GM21717 (cell line): ENCODE results near the gene SCAPER.
"Not testable (repeated sequence)": the region's sequence is repeated elsewhere in the genome, so short reads cannot be mapped to it uniquely, and the experiment has no call there.

Experiments
- ATAC-seq: cut with Tn5 transposase; IDR thresholded peaks from one replicate; pipeline ENCODE4 v1.9.1; 2021; ENCODE audit warnings: mild to moderate bottlenecking, moderate library complexity; ENCODE audit not compliant: unreplicated experiment

The SCAPER gene

DNA sequence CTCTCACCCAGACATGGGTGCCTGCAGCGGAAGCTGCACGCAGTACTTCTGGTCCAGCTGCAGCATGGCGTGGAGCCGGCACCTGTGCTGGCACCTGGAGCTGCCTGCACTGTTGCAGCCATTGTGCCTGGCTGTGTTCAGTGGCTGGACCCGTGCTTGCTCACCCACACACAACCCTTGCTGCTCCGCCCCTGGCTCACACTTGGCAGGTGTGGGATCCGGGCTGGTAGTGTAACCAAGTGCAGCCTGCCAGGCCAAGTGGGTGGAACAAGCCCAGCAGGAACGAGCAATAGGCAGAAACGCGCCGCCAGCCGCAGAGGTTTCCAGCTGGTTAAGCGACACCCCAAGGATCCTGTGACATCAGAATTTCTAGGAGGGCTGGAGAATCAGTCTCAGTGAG, 11.2 kb upstream of the SCAPER start:
- no peak for ATAC-seq

DNA sequence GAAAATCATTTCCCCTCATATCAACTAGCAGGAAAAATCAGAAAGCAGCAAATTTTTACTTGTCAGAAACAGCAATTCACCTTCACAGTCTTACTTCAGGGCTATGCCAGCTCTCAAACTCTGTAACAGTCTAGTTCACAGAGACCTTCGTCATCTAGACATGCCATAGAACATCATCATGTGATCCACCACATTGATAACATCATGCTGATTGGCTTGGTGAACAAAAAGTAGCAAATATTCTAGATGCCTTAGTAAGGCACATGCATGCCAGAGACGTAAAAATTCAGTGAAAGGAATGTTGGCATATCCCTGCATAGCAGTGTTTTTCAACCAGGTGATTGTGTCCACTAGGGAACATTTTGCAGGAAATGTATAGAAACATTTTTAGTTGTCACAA, 8.6 kb upstream of the SCAPER start:
- no peak for ATAC-seq

DNA sequence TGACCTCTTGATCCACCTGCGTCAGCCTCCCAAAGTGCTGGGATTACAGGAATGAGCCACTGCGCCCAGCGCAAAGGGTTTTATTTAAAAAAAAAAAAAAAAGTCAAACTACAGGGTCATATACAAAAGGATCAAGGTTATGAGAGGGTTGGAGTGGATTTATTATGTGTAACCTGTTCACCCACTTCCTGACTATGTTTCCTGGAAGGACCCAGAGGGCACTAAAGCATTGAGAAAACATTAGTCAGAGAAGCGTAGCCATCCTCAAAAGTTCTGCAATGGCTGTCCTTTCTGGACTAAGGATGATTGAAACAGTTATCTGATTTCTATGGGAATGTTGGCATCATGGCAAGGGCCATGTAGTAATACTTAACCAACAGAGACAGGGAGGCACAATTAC, 7.3 kb upstream of the SCAPER start:
- no peak for ATAC-seq

DNA sequence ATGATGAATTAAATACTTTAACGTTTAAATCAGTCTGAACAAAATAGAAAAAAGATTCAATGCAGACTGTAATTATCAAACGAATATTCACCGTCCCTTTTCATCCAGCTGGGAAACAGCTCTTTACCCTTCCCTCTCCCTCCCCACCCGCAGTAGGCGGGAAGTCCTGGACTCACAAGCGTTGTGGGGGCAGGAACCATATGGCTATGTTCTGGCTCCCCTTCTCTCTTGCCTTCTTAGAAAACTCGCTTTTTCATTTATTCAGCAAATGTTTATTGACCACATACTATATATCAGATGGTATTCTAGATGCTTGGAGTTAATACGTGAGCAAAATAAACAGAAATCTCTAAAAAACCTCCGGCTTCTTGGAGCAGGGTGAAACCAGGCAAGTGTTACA, 715 bp upstream of the SCAPER start:
- ATAC-seq, result no peak

DNA sequence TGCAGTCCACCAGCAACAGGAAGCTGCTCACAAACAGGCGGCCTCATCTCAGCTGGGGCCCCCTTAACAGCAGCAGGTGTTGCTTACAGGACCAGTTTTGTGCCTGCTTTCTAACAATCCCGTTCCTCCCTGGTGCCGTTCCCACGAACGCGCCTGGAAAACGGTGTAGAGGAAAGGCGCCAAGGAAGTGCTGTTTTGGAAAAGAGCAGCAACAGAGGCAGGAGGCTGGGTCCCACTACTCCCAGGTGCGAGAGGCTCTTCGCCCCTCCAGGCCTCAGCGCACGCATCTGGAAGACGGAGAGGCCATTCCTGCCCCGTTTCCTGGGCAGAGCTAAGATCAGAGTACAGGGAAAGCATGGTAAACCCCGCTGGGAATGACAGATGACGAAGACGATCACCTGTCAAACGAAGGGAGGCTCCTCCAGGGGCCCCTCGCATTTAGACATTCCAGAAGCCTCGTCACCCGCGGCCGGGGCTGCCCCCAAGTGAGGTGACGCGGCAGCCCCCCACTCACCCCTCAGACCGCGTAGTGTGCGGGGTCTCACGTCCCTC, 603 bp downstream of the SCAPER start:
- peak; percentile 19 for ATAC-seq

DNA sequence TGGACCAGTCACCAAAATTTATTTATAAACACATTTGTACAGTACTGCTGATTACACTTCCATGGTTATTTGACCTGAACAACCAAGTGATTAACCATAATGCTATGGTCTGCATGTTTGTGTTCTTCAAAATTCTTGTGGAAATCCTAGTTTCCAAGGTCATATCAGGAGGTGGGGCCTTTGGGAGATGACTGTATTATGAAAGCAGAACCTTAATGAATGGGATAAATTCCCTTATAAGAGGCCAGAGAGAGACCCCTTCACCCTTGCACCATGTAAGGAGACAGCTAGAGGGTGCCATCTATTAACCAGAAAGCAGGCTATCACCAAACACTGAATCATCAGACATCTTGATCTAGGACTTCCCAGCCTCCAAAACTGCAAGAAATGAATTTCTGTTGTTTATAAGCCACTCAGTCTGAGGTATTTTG, 1.9 kb downstream of the SCAPER start:
- ATAC-seq, result no peak

DNA sequence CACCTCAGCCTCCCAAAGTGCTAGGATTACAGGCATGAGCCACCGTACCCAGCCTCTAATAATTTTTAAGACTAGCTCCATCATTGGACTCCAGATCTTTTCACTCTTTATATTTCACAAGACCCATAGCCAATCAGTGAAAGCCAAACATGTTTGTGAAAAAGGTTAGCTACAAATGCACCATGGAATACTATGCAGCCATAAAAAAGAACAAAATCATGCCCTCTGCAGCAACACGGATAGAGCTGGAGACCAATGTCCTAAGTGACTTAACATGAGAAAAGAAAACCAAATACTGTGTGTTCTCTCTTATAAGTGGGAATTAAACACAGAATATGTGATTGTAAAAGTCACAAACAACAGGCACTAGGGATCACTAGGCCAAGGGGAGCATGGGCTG, 3.2 kb downstream of the SCAPER start:
- no peak for ATAC-seq

DNA sequence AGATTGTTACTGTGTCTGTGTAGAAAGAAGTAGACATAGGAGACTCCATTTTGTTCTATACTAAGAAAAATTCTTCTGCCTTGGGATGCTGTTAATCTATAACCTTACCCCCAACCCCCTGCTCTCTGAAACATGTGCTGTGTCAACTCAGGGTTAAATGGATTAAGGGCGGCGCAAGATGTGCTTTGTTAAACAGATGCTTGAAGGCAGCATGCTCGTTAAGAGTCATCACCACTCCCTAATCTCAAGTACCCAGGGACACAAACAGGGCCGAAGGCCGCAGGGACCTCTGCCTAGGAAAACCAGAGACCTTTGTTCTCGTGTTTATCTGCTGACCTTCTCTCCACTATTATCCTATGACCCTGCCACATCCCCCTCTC, 5.2 kb downstream of the SCAPER start:
- not testable (repeated sequence) for ATAC-seq

DNA sequence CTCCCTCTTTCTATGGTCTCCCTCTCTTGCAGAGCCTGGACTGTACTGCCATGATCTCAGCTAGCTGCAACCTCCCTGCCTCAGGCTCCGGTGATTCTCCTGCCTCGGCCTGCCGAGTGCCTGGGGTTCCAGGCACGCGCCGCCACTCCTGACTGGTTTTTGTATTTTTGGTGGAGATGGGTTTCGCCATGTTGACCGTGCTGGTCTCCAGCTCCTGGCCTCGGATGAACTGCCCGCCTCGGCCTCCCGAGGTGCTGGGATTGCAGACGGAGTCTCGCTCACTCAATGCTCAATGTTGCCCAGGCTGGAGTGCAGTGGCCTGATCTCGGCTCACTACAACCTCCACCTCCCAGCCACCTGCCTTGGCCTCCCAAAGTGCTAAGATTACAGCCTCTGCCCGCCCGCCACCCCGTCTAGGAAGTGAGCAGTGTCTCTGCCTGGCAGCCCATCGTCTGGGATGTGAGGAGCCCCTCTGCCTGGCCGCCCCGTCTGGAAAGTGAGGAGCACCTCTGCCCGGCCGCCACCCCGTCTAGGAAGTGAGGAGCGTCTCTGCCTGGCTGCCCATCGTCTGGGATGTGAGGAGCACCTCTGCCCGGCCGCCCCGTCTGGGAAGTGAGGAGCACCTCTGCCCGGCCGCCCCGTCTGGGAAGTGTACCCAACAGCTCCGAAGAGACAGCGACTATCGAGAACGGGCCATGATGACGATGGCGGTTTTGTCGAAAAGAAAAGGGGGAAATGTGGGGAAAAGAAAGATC, 5.8 kb downstream of the SCAPER start:
- not testable (repeated sequence) for ATAC-seq

DNA sequence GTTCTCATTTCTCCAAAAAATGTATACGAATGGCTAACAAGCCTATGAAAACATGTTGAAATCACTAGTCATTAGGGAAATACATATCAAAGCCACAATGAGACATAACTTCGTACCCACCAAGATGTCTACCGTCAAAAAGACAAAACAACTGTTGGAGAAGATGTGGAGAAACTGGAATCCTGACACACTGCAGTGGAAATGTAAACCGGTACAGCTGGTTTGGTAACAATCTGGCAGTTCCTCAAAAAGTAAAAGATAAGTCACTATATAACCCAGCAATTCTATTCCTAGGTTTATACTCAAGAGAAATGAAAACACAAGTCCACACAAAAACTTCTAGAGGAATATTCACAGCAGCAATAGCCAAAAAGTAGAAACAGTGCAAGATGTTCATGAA, 7.0 kb downstream of the SCAPER start:
- ATAC-seq, result no peak

DNA sequence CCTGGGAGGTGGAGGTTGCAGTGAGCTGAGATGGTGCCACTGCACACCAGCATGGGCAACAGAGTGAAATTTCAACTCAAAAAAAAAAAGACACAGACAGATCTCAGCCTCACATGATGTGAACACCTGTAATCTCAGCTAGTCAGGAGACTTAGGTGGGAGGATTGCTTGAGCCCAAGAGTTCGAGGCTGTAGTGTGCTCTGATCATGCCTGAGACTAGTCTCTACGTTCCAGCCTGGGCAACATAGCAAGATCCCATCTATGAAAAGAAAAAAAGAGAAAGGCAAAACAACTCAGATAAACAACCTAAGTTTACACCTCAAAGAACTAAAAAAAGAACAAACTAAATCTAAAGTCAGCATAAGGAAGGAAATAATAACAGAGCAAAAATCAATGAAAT, 11.0 kb downstream of the SCAPER start:
- no peak for ATAC-seq

DNA sequence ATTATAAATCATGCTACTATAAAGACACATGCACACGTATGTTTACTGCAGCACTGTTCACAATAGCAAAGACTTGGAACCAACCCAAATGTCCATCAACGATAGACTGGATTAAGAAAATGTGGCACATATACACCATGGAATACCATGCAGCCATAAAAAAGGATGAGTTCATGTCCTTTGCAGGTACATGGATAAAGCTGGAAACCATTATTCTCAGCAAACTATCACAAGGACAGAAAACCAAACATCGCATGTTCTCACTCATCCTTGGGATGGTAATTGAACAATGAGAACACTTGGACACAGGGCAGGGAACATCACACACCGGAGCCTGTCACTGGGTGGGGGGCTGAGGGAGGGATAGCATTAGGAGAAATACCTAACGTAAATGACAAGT, 12.3 kb downstream of the SCAPER start:
- not testable (repeated sequence) for ATAC-seq

DNA sequence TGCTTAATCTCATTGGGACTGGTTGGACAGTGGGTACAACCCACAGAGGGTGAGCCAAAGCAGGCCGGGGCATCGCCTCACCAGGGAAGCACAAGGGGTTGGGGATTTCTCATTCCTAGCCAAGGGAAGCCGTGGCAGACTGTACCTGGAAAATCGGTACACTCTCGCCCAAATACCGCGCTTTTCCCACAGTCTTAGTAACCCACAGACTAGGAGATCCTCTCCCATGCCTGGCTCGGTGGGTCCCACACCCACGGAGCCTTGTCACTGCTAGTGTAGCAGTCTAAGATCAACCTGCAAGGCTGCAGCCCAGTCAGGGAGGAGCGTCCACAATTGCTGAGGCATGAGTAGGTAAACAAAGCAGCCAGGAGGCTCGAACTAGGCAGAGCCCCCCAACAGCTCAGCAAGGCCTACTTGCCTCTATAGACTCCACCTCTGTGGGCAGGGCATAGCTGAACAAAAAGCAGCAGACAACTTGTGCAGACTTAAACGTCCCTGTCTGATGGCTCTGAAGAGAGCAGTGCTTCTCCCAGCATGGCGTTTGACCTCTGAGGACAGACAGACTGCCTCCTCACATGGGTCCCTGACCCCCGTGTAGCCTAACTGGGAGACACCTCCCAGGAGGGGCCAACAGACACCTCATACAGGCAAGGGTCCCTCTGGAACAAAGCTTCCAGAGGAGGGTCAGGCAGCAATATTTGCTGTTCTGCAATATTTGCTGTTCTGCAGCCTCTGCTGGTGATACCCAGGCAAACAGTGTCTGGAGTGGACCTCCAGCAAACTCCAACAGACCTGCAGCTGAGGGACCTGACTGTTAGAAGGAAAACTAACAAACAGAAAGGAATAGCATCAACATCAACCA, 17.6 kb downstream of the SCAPER start:
- ATAC-seq, result not testable (repeated sequence)

DNA sequence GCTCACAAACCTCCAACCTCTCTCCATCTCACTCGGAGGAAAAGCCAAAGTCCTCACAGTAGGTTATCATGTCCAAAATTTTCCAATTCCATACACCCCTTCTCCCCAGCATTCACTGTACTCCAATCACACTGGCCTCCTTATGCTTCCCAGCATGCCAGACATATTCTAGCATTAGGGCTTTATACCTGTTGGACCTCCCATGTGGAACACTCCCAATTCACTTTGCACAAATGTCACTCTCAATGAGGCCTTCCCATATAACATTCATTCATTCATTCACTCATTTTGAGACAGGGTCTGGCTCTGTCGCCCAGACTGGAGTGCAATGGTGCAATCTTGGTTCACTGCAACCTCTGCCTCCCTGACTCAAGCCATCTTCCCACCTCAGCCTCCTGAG, 19.9 kb downstream of the SCAPER start:
- no peak for ATAC-seq

DNA sequence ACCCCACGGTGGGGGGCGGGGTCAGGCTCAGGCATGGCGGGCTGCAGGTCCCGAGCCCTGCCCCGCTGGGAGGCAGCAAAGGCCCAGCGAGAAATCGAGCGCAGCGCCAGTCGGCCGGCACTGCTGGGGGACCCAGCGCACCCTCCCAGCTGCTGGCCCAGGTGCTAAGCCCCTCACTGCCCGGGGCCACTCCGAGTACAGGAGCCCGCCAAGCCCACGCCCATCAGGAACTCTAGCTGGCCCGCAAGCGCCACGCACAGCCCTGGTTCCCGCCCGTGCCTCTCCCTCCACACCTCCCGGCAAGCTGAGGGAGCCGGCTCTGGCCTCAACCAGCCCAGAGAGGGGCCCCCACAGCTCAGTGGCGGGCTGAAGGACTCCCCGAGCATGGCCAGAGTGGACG, 29.2 kb downstream of the SCAPER start:
- no peak for ATAC-seq

DNA sequence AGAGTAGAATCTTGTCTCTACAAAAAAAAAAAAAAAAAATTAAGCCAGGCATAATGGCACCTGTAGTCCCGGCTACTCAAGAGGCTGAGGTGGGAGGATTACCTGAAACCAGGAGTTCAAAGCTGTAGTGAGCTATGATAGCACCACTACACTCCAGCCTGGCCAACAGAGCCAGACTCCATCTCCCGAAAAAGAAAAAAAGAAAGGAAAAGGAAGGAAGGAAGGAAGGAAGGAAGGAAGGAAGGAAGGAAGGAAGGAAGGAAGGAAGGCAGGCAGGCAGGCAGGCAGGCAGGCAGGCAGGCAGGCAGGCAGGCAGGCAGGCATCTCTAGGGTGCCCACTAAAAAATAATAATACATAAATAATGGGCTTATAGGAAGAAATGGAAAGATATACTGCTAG, 32.1 kb downstream of the SCAPER start:
- ATAC-seq, result not testable (repeated sequence)

DNA sequence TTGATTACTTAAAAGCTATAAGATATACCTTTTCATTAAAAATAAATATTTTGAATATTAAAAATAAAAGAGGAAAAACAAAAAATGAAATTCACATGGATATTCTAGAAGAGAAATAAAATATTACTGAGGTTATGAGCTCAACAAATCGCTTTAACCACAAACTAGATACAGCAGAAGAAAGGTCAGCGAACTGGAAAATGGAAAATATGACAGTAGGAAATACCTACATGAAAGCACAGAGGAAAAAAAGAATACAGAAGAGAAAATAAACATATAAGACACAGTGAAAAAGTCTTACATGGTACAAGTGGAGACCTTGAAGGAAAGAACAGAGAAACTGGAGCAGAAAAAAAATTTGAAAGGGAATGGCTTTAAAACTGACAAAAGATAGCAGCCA, 33.2 kb downstream of the SCAPER start:
- no peak for ATAC-seq

DNA sequence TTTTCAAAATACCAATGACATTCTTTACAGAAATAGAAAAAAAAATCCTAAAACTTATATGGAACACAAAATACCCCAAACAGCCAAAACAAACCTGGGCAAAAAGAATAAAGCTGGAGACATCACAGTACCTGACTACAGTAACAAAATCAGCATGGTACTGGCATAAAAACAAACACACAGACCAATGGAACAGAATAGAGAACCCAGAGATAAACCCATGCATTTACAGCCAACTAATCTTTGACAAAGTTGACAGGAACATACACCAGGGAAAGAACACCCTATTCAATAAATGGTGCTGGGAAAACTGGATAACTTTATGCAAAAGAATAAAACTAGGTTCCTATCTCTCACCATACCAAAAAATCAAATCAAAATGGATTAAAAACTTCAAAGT, 36.4 kb downstream of the SCAPER start:
- ATAC-seq, result no peak

DNA sequence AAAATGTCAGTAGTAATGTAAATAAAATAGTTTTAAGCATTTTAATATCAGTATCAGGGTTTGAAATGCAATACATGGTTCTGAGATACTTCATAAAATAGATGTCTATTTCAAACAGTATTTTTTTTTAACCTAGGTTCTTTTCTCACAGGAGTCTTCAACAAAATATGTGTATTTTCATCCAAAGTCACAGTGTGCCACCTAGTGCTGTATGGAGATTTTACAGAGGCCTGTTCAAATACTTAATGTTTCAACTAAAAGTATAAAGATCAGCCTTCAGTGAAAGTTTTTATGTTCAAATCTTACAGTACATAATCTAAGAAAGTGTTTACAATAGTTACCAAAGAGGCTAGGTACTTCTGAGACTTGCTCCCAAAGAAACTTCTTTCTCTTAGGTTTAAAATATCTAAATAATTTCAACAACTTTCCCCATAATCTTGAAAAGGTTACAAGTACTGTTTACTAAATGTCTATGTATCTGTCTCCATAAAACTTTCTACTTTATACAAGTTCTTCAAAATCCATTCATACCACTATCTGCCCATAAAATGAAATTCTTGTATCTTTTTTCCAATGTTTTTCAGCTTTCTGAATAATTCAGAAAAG, 38.3 kb downstream of the SCAPER start:
- no peak for ATAC-seq

DNA sequence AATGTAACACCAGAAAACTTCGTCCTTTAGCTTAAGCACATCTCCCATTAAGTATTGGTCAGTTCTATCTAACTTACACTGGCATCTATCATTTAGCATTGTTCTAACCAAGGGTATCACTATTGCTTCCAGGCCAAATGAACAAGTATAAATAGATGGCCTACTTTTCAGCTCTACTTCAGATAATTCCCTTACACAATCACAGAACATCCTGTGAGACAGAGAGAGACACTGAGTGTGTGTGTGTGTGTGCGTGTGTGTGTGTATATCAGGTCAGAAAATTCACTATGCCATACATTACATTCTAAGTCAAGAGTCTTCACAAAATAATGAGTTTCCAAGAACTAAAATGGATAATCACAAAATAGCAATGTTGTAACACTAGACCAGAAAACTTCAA, 39.1 kb downstream of the SCAPER start:
- ATAC-seq, result no peak

DNA sequence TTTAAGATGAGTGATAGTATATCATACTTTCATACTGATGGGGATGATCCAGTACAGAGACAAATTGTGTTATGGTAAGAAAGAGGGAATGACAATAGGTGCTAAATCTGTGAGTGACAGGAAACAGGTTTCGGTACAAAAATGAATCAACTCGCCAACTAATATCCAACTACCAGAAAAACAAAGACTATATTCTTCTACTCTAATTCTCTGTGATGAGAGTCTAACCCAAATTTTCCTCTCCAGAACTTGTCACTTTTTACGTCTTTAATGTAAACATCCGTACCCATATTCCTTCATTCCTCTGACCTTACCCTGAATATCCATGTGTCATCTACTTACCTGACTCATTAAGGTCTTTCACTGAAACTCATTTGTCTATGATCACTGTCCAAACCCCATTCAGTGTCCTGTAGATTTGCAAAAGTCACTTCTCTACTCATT, 39.6 kb downstream of the SCAPER start:
- ATAC-seq, result no peak

DNA sequence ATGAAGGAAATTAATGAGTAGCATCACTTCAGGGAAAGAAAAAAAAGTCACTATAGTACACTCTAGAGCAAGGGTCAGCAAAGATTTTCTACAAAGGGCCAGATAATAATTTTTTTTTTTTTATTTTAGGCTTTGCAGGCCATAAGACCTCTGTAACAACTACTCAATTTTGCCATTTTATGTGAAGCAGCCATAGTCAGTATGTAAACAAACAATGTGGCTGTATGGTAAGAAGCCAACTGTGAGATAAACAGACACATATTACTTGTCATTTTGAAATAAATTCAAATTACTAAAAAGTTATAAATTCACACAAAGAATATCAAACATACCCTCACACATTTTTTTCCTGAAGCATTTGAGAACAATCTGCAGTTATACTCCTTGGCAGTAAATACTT, 40.6 kb downstream of the SCAPER start:
- ATAC-seq, result no peak
